ENCODE results near the gene ORC5.

DNA sequence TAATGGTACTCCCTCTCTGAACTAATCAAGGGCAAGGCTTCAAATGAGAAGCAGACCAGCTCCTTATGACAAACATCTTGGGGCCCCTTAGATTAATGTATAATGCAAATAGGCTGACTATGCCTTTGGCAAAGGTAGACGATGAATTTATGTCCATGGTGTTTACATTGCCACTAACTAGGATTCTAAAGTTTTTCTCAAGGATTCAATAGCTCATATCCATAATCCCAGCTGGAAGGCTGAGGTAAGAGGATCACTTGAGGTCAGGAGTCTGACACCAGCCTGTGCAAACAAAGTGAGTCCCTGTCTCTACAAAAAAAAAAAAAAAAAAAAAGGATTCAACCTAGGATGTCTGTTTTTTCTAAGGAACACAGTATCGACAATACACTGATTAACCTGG, 96.5 kb downstream of the ORC5 start:
- TF ChIP-seq, protein P1, sequence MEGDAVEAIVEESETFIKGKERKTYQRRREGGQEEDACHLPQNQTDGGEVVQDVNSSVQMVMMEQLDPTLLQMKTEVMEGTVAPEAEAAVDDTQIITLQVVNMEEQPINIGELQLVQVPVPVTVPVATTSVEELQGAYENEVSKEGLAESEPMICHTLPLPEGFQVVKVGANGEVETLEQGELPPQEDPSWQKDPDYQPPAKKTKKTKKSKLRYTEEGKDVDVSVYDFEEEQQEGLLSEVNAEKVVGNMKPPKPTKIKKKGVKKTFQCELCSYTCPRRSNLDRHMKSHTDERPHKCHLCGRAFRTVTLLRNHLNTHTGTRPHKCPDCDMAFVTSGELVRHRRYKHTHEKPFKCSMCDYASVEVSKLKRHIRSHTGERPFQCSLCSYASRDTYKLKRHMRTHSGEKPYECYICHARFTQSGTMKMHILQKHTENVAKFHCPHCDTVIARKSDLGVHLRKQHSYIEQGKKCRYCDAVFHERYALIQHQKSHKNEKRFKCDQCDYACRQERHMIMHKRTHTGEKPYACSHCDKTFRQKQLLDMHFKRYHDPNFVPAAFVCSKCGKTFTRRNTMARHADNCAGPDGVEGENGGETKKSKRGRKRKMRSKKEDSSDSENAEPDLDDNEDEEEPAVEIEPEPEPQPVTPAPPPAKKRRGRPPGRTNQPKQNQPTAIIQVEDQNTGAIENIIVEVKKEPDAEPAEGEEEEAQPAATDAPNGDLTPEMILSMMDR (IDR thresholded peaks at IDR 0.05; ENCODE audit: low read length) = no peak
- no peak for TF ChIP-seq EZH2 (IDR thresholded peaks at IDR 0.05; ENCODE audit: borderline replicate concordance, low read length)

Data from OCI-LY1 (cell line).